Esophagus muscularis mucosa (tissue), 4 donors: ENCODE measurements around the gene NSD1.

Source experiments
- CTCF ChIP-seq, 3 experiments: fragments of 200-600 bp in 2 of 3; fragments of 450-650 bp in 1 of 3; sonication (generic) in 2 of 3; IDR thresholded peaks; one replicate each; pipeline ENCODE4 v1.5.1; 2017 to 2019; ENCODE audit warnings: antibody characterized with exemption in 3 of 3, mild to moderate bottlenecking in 2 of 3, moderate library complexity in 1 of 3
- EP300 ChIP-seq: sonication (generic); formaldehyde crosslinking; IDR thresholded peaks from one replicate; pipeline ENCODE4 v1.6.1; 2017; ENCODE audit warnings: antibody characterized with exemption
- POLR2A ChIP-seq: fragments of 450-650 bp; IDR thresholded peaks from one replicate; pipeline ENCODE4 v1.6.1; 2017; ENCODE audit warnings: antibody characterized with exemption, moderate library complexity, mild to moderate bottlenecking, low read depth
- POLR2AphosphoS5 ChIP-seq, 2 donors: sonication (generic); formaldehyde crosslinking; IDR thresholded peaks; one replicate each; pipeline ENCODE4 v1.6.1; 2017; ENCODE audit warnings: antibody characterized with exemption in 2 of 2

GRCh38 chr5:177132136-177133095, 1.2 kb upstream of the NSD1 start:
- no peak for TF ChIP-seq CTCF (IDR thresholded peaks at IDR 0.05)
- no peak for TF ChIP-seq POLR2A
- TF ChIP-seq EP300, result no peak
- no peak for TF ChIP-seq POLR2AphosphoS5 (IDR thresholded peaks at IDR 0.05)
